Panc1 (cell line): Measurements from ENCODE around the gene SERTM2. TPM values are rescaled to one million over a fixed set of nuclear protein-coding genes. Genes with fewer than 3 reads are reported as not detected.
A peak's percentile ranks its signal among the peaks of the same experiment; 100 is the strongest.

Source experiments
- ATAC-seq: fragments of 200-7000 bp; cut with Tn5 transposase; 2 replicates; pipeline ENCODE4 v1.9.1; 2020; ENCODE audit warnings: mild to moderate bottlenecking, moderate library complexity
- BruUV-seq: library from RNA; stranded (reverse); fragments of 400-500 nt; replicated peaks from 2 replicates; lab custom pipeline; 2021; lab: Mats Ljungman, UMichigan
- CTCF ChIA-PET: fragments of 300-600 bp; sonication (Branson Sonifier 250); formaldehyde crosslinking; loops from one replicate; lab custom pipeline; 2022; ENCODE audit warnings: antibody characterized with exemption; lab: Charles Lee
- POLR2A ChIA-PET: fragments of 300-600 bp; sonication (Branson Sonifier 250); formaldehyde crosslinking; loops from one replicate; lab custom pipeline; 2022; ENCODE audit warnings: antibody characterized with exemption; lab: Charles Lee
- DNase-seq: peaks from one replicate; pipeline ENCODE4 v3.0.0-alpha.2; 2010; ENCODE audit warnings: low read depth, low spot score
- H3K27ac ChIP-seq: 2 replicates; pipeline ENCODE4 v1.5.1; 2011; ENCODE audit warnings: mild to moderate bottlenecking, low read length, inconsistent platforms
- H3K27me3 ChIP-seq: fragments of 200-500 bp; sonication (Bioruptor generic); 2 replicates; pipeline ENCODE4 v1.6.0; 2014; ENCODE audit warnings: low read length, inconsistent platforms; ENCODE audit not compliant: control insufficient read depth, insufficient read depth
- H3K36me3 ChIP-seq: fragments of 200-500 bp; sonication (Bioruptor generic); 2 replicates; pipeline ENCODE4 v1.5.1; 2014; ENCODE audit warnings: inconsistent platforms, mild to moderate bottlenecking, low read length, moderate library complexity; ENCODE audit not compliant: control insufficient read depth, insufficient read depth
- H3K4me1 ChIP-seq: 2 replicates; pipeline ENCODE4 v1.5.1; 2011; ENCODE audit warnings: inconsistent platforms, mild to moderate bottlenecking, low read length, moderate library complexity; ENCODE audit not compliant: control insufficient read depth, insufficient read depth
- H3K4me3 ChIP-seq, 2 experiments: 2 replicates each; pipeline ENCODE4 v1.5.1; 2011 to 2012; ENCODE audit warnings: low read depth in 2 of 2, low read length in 2 of 2, mild to moderate bottlenecking in 2 of 2, inconsistent platforms in 1 of 2, moderate library complexity in 1 of 2
- H3K9me3 ChIP-seq: fragments of 200-500 bp; sonication (Bioruptor generic); 2 replicates; pipeline ENCODE4 v1.5.1; 2014; ENCODE audit warnings: low read depth, mild to moderate bottlenecking, inconsistent platforms, low read length, moderate library complexity; ENCODE audit not compliant: control insufficient read depth, insufficient read depth
- POLR2AphosphoS5 ChIP-seq: IDR thresholded peaks from 2 replicates; pipeline ENCODE4 v1.6.1; 2012; ENCODE audit warnings: mild to moderate bottlenecking, low read depth, low read length, moderate library complexity
- SIN3A ChIP-seq: IDR thresholded peaks from 2 replicates; pipeline ENCODE4 v1.6.1; 2012; ENCODE audit warnings: low read depth, mild to moderate bottlenecking, low read length, moderate library complexity, borderline replicate concordance; ENCODE audit not compliant: insufficient read depth
- TCF7L2 ChIP-seq: IDR thresholded peaks from 2 replicates; pipeline ENCODE4 v1.6.1; 2011; ENCODE audit warnings: mild to moderate bottlenecking, low read depth, low read length, inconsistent platforms
- in situ Hi-C: cut with HindIII; loops from 2 replicates; pipeline ENCODE4 v1.10.0; 2016; ENCODE audit warnings: low sequenced_read_pairs, low pct_unique_long_range_greater_than_20kb
- intact Hi-C: fragments of 100-400 bp; cut with micrococcal nuclease; formaldehyde crosslinking; loops from one replicate; pipeline ENCODE4 v1.10.0; 2022; ENCODE audit not compliant: unreplicated experiment
- total RNA-seq: library from RNA; stranded (reverse); gene quantifications from one replicate; pipeline ENCODE4 v1.2.1, GENCODE V29; 2021; ENCODE audit not compliant: unreplicated experiment
- TF ChIP-seq, protein P1 (sequence below), 2 experiments: IDR thresholded peaks; 2 replicates each; pipeline ENCODE4 v1.6.1; 2011 to 2012; ENCODE audit warnings: low read depth in 2 of 2, control low read depth in 1 of 2, low read length in 1 of 2, mild to moderate bottlenecking in 1 of 2, moderate library complexity in 1 of 2; ENCODE audit not compliant: insufficient read depth in 1 of 2
- TF ChIP-seq, protein P2 (sequence below): fragments of 450-650 bp; IDR thresholded peaks from 2 replicates; pipeline ENCODE4 v1.5.1; 2017; ENCODE audit warnings: mild to moderate bottlenecking

The SERTM2 gene
- total RNA-seq, 1 experiment from 2014 or later = not detected

DNA sequence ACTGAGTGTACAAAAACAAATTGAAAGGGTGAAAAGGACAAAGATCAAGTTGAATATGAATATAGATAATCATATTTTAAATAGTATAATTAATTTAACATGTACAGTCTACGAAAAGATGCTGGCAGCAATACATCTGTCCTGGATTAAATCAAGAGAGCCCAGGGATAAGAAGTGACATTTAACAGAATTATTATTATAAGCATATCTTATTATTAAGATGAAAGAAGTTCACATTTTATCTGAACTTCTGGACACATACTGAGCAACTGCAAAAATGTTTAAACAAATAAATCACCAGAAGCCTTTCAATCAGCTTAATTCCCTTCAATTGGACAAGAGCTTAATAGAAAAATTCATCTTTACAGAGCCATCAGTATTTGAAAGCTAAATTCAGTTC, 50.4 kb downstream of the SERTM2 start:
- Histone ChIP-seq H3K27ac (no peak overlapping the region), H3K4me1 (no peaks in the 10 kb centered on the region), H3K27me3 (no peaks in the 10 kb centered on the region), H3K4me3 (no peak overlapping the region), H3K36me3 (no peaks in the 10 kb centered on the region), H3K9me3 (no peaks in the 10 kb centered on the region)
- CTCF ChIA-PET = no interaction called here
- in situ Hi-C loops (no loop called here), intact Hi-C loops (no loop called here)
- no peak for ATAC-seq
- TF ChIP-seq, protein P1, sequence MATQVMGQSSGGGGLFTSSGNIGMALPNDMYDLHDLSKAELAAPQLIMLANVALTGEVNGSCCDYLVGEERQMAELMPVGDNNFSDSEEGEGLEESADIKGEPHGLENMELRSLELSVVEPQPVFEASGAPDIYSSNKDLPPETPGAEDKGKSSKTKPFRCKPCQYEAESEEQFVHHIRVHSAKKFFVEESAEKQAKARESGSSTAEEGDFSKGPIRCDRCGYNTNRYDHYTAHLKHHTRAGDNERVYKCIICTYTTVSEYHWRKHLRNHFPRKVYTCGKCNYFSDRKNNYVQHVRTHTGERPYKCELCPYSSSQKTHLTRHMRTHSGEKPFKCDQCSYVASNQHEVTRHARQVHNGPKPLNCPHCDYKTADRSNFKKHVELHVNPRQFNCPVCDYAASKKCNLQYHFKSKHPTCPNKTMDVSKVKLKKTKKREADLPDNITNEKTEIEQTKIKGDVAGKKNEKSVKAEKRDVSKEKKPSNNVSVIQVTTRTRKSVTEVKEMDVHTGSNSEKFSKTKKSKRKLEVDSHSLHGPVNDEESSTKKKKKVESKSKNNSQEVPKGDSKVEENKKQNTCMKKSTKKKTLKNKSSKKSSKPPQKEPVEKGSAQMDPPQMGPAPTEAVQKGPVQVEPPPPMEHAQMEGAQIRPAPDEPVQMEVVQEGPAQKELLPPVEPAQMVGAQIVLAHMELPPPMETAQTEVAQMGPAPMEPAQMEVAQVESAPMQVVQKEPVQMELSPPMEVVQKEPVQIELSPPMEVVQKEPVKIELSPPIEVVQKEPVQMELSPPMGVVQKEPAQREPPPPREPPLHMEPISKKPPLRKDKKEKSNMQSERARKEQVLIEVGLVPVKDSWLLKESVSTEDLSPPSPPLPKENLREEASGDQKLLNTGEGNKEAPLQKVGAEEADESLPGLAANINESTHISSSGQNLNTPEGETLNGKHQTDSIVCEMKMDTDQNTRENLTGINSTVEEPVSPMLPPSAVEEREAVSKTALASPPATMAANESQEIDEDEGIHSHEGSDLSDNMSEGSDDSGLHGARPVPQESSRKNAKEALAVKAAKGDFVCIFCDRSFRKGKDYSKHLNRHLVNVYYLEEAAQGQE (IDR thresholded peaks at IDR 0.05; ENCODE audit: insufficient read depth in 1 of 2, low read depth in 2 of 2, low read length in 1 of 2) = no peak
- TF ChIP-seq POLR2AphosphoS5 (no peak), SIN3A (no peak), TCF7L2 (no peak)
- TF ChIP-seq, protein P2, sequence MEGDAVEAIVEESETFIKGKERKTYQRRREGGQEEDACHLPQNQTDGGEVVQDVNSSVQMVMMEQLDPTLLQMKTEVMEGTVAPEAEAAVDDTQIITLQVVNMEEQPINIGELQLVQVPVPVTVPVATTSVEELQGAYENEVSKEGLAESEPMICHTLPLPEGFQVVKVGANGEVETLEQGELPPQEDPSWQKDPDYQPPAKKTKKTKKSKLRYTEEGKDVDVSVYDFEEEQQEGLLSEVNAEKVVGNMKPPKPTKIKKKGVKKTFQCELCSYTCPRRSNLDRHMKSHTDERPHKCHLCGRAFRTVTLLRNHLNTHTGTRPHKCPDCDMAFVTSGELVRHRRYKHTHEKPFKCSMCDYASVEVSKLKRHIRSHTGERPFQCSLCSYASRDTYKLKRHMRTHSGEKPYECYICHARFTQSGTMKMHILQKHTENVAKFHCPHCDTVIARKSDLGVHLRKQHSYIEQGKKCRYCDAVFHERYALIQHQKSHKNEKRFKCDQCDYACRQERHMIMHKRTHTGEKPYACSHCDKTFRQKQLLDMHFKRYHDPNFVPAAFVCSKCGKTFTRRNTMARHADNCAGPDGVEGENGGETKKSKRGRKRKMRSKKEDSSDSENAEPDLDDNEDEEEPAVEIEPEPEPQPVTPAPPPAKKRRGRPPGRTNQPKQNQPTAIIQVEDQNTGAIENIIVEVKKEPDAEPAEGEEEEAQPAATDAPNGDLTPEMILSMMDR = no peak
- no TSS peak for BruUV-seq
- no peak for DNase-seq
- POLR2A ChIA-PET = no interaction called here

DNA sequence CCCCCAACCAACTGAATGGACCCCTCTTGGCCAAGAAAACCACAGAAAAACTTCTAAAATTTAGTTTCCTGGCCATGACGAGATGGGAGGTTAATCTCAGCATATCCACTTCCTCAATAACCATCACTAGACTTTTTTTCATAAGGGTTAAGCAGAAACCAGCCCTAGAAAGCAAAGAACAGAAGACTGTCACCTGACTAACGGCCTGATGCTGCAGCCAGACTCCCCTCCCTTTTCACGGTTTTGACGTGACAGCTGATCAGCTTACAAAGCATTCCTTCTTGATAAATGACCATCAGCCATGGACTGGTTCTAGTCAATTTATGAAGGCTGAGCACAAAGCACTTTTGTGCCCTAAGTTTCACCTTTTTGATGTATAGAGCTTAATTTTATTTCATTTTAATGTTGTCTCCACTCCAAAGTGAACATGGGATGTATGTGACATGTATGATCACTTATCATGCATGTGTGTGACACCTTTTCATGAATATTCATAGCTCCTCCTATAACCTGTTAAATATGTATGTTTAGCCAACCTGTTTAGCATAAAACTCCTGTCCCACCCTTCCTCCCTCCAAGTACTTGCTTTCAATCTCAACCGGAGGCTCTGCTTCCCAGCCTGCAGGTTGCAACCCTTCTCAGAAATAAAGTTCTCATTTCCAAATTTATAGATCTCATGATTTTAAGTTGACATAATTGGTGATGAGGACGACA, 56.3 kb downstream of the SERTM2 start:
- Histone ChIP-seq H3K4me1 (no peaks in the 10 kb centered on the region), H3K9me3 (no peaks in the 10 kb centered on the region), H3K27me3 (no peaks in the 10 kb centered on the region), H3K27ac (no peak overlapping the region), H3K36me3 (no peaks in the 10 kb centered on the region), H3K4me3 (no peak overlapping the region)
- ATAC-seq (no peak), DNase-seq (no peak)
- in situ Hi-C loops (no loop called here), intact Hi-C loops (no loop called here)
- TF ChIP-seq POLR2AphosphoS5 (no peak), TCF7L2 (no peak), SIN3A (no peak)
- BruUV-seq = no TSS peak
- ChIA-PET CTCF (no interaction called here), POLR2A (no interaction called here)

DNA sequence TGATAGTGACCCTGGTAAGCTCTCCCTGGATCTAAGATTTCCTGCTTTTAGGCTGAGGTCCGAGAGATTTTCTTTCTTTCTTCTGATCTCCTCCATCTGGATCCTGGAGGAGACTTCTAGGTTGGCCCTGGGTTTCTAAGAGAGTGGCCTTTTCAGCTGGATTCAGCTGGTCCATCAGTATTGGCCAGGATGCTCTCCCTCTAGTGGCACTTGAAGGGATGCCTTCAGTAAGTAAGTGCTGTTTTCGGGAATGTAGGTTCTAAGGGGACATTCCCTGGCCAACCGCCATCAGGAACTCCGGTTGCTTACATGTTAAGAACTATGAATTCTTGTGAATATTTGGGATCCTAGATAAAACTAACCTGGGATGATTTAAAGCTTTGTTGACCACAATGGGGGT, 56.9 kb downstream of the SERTM2 start:
- no TSS peak for BruUV-seq
- DNase-seq (no peak), ATAC-seq (peak; percentile 75; the same call in 1 of the 2 replicates)
- ChIA-PET CTCF (interaction anchor here (0.5 kb wide), 1 partner anchor 111 kb away, joined by 4 read pairs; no protein-coding TSS in a partner anchor), POLR2A (no interaction called here)
- no peak overlapping the region for H3K4me3 ChIP-seq
- no peaks in the 10 kb centered on the region for H3K27me3 ChIP-seq
- no peaks in the 10 kb centered on the region for H3K36me3 ChIP-seq
- H3K9me3 ChIP-seq = no peaks in the 10 kb centered on the region
- in situ Hi-C loops (no loop called here), intact Hi-C loops (no loop called here)
- TF ChIP-seq, protein P2 = peak; percentile 72
- TF ChIP-seq SIN3A = no peak
- H3K4me1 ChIP-seq = no peaks in the 10 kb centered on the region
- no peak overlapping the region for H3K27ac ChIP-seq
